RWPE1 (cell line): ENCODE data around the gene IPCEF1.

ENCODE experiments used
- CTCF ChIA-PET: fragments of 350-600 bp; sonication (Branson Sonifier 250); formaldehyde crosslinking; extraction: SDS; loops from one replicate; lab custom pipeline; 2021; lab: Yijun Ruan, JAX
- POLR2A ChIA-PET: fragments of 400-600 bp; formaldehyde crosslinking; extraction: SDS; loops from one replicate; lab custom pipeline; 2020; ENCODE audit warnings: antibody characterized with exemption; ENCODE audit not compliant: low non-redundant PET; lab: Yijun Ruan, JAX
- DNase-seq: peaks from one replicate; pipeline ENCODE4 v3.0.0; 2012; ENCODE audit warnings: low spot score
- H3K27ac ChIP-seq: fragments of 450-650 bp; 2 replicates; pipeline ENCODE4 v1.5.1; 2017
- TF ChIP-seq, protein P1 (sequence below): fragments of 450-650 bp; conservative IDR thresholded peaks from 2 replicates; pipeline ENCODE4 v1.5.1; 2017; ENCODE audit warnings: low read depth, mild to moderate bottlenecking

IPCEF1 gene

DNA sequence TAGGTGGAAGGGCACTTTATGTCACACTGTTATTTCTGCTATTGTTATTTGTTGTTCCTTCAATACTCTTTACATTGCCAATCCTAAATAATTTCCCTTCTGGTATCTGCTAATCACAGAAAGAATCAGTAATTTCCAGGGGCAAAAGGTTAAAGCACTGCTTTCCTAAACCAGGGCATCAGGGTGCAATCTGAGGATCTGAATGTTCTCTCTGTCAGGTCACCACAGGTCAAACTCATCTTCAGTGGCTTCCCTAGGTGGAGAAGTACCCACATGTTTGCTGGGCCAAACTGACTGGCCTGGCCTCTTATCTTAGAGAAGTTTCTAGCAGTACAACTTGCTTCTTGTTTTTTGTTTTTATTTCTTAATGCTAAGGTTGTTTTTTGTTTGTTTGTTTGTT, 198.9 kb downstream of the IPCEF1 start:
- TF ChIP-seq, protein P1, sequence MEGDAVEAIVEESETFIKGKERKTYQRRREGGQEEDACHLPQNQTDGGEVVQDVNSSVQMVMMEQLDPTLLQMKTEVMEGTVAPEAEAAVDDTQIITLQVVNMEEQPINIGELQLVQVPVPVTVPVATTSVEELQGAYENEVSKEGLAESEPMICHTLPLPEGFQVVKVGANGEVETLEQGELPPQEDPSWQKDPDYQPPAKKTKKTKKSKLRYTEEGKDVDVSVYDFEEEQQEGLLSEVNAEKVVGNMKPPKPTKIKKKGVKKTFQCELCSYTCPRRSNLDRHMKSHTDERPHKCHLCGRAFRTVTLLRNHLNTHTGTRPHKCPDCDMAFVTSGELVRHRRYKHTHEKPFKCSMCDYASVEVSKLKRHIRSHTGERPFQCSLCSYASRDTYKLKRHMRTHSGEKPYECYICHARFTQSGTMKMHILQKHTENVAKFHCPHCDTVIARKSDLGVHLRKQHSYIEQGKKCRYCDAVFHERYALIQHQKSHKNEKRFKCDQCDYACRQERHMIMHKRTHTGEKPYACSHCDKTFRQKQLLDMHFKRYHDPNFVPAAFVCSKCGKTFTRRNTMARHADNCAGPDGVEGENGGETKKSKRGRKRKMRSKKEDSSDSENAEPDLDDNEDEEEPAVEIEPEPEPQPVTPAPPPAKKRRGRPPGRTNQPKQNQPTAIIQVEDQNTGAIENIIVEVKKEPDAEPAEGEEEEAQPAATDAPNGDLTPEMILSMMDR: no peak
- ChIA-PET CTCF (no interaction called here), POLR2A (no interaction called here)
- H3K27ac ChIP-seq: no peak overlapping the region
- DNase-seq: no peak

DNA sequence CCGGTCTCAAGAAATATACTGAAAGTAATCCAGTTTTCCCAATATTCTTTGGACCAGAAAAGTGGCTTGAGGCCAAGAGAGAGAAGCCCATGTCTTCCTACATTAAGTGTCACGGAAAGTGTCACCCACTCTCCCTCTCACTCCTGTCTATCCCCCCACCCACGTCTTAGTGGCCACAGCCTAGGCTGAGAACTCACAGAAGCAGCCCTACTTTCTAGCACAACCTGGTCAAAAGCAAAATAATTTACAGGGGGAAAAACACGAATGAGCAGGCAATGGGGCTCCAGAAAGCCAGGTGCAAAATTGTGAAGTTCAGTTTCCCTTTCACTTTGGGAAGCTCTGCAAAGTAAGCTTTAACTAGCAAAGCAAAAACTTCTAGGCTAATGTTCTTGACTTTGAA, 199.5 kb downstream of the IPCEF1 start:
- TF ChIP-seq, protein P1: no peak
- ChIA-PET POLR2A (no interaction called here), CTCF (no interaction called here)
- no peak overlapping the region for H3K27ac ChIP-seq
- no peak for DNase-seq

DNA sequence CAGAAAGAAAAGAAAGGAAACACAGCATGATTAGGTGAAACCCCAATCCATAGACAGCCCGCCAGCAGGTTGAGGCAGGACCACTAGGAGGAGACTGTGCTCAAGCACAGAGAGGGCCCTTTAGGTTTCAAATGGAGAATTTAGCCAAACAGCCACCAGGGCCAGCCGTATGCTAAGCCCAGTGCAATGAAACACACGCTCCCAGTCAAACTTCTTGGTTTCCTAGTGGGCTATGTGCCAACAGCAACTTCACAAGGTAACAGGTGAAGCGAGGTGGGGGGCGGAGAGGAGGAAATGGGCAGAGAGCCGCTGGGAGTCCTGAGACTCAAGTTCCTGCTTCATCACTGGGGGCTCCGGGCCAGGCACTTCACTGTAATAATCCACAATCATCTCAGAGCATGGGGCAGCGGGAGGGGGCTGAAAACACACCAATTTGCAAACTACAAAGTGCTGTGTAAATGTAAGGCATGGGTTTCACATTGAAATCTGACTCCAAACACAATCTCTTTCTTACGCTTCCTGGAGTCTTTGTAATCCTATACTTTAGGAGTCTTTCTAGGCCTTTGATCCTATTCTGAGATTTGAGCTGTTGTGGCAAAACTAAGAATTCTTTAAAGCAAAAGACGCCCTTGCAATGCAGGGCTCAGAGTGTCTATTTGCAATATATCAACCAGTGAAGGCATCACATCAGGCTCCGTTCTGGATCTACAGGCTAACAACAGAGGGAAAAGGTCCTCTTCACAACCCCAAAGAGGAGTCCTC, 200.3 kb downstream of the IPCEF1 start:
- TF ChIP-seq, protein P1: peak; percentile 30; the same call in 1 of the 2 replicates
- DNase-seq: no peak
- ChIA-PET POLR2A (no interaction called here), CTCF (no interaction called here)
- no peak overlapping the region for H3K27ac ChIP-seq

DNA sequence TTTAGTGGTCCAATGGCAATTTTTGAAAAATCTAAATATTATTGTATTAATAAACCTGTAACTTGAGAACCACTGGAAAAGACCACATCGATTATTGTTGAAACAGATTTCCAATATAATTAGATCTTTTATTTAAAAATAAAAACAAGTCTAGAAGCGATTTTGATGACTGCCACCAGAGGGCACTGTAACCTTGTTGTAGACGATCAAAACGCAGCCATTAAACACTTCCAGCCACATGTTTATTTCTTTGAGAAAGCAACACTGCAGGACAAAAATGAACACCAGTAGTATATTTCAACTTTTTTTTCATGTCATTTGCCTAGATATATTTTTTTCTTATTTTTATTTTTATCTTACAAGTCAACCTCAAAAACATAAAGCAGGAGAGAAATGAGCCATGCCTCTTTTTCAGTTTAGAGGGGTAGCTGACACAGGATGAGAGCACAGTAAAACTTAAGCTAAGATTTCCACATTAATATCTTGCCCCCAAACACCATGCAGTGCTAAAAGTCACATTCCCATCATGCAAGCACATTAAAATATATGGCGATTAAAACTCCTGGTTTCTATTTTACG, 202.1 kb downstream of the IPCEF1 start:
- H3K27ac ChIP-seq: no peak overlapping the region
- POLR2A ChIA-PET: no interaction called here
- TF ChIP-seq, protein P1: peak; percentile 77
- DNase-seq: peak; percentile 5
- CTCF ChIA-PET: interaction anchor here (0.6 to 1.3 kb wide), 8 partner anchors 18 to 692 kb away, joined by 3 to 6 read pairs (median 4); no protein-coding TSS in a partner anchor

DNA sequence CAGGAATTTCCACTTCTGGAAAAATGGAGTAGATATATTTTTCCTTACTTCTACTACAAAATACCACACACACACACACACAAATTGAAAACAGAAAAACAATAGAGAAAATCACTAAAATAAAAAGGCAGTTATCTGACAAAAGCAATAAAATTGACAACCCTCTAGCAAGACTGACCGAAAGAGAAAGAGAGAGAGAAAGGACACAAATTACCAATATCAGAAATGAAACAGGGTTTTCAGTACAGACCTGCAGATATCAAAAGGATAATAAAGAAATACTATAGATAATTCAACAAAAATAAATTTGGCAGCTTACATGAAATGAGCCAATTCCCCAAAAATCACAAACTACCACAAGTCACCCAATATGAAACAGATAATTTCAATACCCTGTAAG, 212.8 kb downstream of the IPCEF1 start:
- TF ChIP-seq, protein P1: no peak
- ChIA-PET CTCF (no interaction called here), POLR2A (no interaction called here)
- no peak for DNase-seq
- no peak overlapping the region for H3K27ac ChIP-seq

DNA sequence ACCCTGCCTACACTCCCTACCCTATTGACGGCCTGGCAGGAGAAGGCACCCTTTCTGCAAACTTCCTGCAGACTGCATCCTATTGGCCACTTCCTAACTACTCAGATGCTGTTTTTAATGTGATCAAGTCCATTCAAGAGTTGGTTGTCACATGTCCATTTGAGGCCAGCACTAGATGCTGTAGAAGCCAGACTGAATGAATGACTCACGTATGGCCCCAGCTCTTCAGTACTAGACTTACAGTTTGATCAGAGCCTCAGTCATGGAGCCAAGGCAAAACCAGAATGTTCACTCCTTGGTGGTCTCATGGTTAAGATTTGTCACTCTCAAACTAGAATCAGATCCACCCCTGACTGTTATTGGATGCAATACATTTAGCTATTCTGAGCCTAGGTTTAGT, 215.9 kb downstream of the IPCEF1 start:
- CTCF ChIA-PET: no interaction called here
- no peak overlapping the region for H3K27ac ChIP-seq
- POLR2A ChIA-PET: no interaction called here
- DNase-seq: no peak
- TF ChIP-seq, protein P1: no peak
